ENCODE results near the gene KRT85.

Gene KRT85

DNA sequence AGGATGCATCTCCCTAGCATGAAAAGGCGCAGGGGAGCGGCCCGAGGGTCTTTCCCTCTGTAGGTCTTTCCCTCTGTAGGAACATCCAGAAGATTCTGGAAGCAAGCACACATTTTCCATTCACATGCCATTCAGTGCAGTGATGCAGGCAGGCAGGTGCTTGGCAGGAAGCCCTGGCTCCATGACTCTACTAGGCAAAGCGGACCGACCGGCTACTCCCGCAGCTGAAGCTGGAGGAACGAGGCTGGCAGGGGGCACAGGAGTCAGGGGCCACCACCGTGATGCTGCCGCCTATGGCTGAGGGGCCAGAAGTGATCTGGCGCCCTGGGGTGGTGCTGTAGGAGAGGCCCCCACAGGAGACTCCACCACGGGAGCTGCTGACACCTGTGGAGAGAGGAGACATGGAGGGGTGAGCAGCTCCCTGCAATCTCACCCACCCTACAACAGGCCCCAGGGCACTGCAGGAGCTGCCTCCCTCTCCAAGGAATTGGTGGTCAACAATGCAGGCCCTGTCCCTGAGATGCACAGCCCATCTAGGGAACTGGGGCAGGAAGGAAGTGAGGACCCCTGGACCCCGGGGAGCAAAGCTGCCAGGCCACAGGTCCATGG, 6.5 kb downstream of the KRT85 start:
- Histone ChIP-seq H3K27me3 (ENCODE audit: control insufficient read depth, insufficient read depth, low read length) (no peaks in the 10 kb centered on the region), H3K27ac (ENCODE audit: low read depth, low read length) (no peak overlapping the region), H3K4me1 (ENCODE audit: control insufficient read depth, insufficient read depth, low read length) (no peaks in the 10 kb centered on the region), H3K9ac (ENCODE audit: low read length) (no peak overlapping the region), H3K36me3 (ENCODE audit: control insufficient read depth, insufficient read depth, low read length) (no peaks in the 10 kb centered on the region), H3K4me3 (ENCODE audit: low read length) (no peak overlapping the region)

DNA sequence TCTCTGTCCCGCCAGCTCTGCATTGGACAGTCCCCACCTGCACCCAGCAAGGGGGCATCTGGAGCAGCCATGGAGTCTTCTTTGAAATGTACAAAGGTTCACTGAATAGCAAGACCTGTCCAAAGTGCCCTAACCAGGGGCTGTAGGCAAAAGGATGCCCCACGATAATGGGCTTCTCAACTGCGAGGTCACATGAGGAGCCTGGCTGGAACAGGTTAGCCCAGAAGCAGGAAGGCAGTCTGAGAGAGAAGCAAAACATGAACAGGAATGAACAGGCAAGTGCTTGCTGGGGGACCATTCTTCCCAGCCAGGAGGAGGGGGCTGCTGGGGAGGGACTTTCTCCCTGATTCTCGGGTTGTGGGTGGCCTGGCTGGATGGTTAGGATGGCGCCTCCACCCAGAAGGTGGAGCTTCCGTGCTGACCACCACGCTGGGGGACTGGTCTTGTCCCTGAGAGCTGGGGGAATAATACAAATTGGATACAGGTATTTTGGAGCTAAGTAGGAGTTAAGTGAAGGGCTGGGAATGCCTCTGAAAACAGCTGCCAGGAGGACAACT, 7.1 kb downstream of the KRT85 start:
- Histone ChIP-seq H3K4me3 (ENCODE audit: low read length) (no peak overlapping the region), H3K9ac (ENCODE audit: low read length) (no peak overlapping the region), H3K27ac (ENCODE audit: low read depth, low read length) (no peak overlapping the region), H3K4me1 (ENCODE audit: control insufficient read depth, insufficient read depth, low read length) (no peaks in the 10 kb centered on the region), H3K27me3 (ENCODE audit: control insufficient read depth, insufficient read depth, low read length) (no peaks in the 10 kb centered on the region), H3K36me3 (ENCODE audit: control insufficient read depth, insufficient read depth, low read length) (no peaks in the 10 kb centered on the region)

DNA sequence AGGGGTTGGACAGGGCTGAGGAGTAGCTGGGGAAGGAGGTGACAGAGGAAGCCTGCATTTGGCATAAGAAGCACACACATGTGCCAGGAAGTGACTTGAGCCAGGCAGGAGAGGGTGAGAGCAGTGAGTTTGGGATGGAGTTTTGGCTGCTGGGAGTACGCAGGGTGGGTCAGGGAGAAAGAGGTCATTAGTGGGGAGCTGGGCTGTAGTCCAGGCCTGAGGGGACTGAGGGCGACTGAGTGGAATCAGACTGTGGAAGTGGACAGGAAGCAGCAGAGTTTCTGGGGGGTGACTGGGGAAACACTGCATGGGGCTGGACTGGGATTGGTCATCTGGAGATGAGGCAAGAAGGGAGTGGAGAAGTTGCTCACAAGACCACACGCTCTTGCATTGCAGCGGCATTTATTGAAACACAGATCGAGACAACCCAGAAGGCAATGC, 7.6 kb downstream of the KRT85 start:
- Histone ChIP-seq H3K27ac (ENCODE audit: low read depth, low read length) (no peak overlapping the region), H3K27me3 (ENCODE audit: control insufficient read depth, insufficient read depth, low read length) (no peaks in the 10 kb centered on the region), H3K4me3 (ENCODE audit: low read length) (no peak overlapping the region), H3K9ac (ENCODE audit: low read length) (no peak overlapping the region), H3K36me3 (ENCODE audit: control insufficient read depth, insufficient read depth, low read length) (no peaks in the 10 kb centered on the region), H3K4me1 (ENCODE audit: control insufficient read depth, insufficient read depth, low read length) (no peaks in the 10 kb centered on the region)

DNA sequence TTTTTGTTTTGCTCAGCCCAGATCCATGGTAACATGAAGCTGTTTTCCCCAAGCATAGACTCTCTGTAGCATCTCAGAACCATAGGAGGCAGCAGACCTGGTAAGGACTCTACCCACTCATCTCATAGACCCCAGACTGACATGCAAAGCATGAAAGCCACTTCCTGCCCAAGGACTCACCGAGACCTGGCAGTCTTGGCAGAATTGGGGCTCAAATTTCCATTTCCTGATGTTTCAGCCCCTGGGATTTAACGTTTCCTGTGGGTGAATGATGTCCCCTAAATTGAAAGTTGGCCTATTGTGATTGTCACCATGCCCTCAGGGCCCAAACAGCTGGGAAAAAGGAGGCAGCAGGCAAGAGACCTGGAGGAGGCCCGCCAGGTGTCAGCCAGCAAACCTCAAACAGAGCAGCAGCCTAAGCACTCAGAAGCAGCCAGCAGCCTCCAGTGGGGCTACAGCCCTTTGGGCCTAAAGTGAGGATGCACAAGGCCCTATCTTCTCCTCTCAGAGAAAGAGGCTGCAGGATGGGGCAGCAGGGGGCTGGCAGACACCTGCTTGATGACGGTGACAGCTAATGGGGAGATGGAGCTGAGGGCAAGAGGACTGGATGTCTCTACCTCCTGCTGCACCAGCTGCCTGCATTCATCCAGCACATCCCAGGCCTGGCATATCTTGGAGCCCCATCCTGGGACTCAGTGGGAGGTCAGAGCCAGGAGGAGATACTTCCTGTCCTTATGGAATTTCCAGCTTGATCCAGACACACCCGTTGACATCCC, 8.5 kb downstream of the KRT85 start:
- no peaks in the 10 kb centered on the region for H3K4me1 ChIP-seq (ENCODE audit: control insufficient read depth, insufficient read depth, low read length)
- H3K4me3 ChIP-seq (ENCODE audit: low read length), result no peak overlapping the region
- H3K27ac ChIP-seq (ENCODE audit: low read depth, low read length), result no peak overlapping the region
- no peak overlapping the region for H3K9ac ChIP-seq (ENCODE audit: low read length)
- H3K36me3 ChIP-seq (ENCODE audit: control insufficient read depth, insufficient read depth, low read length), result no peaks in the 10 kb centered on the region
- H3K27me3 ChIP-seq (ENCODE audit: control insufficient read depth, insufficient read depth, low read length), result no peaks in the 10 kb centered on the region

DNA sequence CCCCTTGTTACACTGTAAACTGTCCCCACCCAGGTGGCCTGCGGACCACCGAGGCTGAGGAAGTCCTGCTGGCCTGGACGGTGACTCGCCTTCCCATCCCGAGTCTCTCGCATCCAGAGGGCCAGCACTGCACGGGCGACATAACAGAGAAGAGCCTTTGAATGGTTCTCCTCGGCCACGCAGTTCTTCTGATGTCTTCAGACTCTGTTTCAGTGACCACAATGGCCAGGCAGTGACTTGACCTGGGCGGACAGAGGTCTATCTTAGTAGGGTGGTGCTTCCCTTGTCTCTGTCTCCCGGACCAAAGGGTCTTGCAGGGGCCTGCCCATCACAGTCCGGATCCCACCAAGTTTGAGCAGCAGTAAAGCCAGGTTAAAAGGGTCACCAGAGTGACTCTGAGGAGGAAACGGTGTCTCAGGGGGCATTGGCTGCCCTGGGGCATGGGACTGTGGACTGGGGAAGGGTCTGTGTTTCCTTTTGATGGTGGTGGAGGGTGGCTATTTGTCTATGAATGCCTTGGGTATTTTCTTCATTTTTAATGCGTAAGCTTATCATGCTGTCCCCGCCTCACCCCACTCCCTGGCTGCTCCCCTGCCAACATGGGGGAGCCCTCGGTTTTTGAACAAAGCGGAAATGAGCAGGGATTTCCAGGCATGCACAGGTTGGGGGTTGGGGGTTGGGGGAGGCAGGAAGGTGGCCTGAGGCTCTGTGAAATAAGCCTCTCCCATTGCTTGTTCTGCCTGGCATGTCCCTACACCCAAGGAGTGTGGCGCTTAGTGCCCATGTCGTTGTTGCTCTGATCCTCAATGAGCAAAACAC, 10.3 kb downstream of the KRT85 start:
- Histone ChIP-seq H3K9ac (ENCODE audit: low read length) (no peak overlapping the region), H3K4me3 (ENCODE audit: low read length) (no peak overlapping the region), H3K27ac (ENCODE audit: low read depth, low read length) (no peak overlapping the region), H3K4me1 (ENCODE audit: control insufficient read depth, insufficient read depth, low read length) (no peaks in the 10 kb centered on the region), H3K36me3 (ENCODE audit: control insufficient read depth, insufficient read depth, low read length) (no peaks in the 10 kb centered on the region), H3K27me3 (ENCODE audit: control insufficient read depth, insufficient read depth, low read length) (no peaks in the 10 kb centered on the region)

DNA sequence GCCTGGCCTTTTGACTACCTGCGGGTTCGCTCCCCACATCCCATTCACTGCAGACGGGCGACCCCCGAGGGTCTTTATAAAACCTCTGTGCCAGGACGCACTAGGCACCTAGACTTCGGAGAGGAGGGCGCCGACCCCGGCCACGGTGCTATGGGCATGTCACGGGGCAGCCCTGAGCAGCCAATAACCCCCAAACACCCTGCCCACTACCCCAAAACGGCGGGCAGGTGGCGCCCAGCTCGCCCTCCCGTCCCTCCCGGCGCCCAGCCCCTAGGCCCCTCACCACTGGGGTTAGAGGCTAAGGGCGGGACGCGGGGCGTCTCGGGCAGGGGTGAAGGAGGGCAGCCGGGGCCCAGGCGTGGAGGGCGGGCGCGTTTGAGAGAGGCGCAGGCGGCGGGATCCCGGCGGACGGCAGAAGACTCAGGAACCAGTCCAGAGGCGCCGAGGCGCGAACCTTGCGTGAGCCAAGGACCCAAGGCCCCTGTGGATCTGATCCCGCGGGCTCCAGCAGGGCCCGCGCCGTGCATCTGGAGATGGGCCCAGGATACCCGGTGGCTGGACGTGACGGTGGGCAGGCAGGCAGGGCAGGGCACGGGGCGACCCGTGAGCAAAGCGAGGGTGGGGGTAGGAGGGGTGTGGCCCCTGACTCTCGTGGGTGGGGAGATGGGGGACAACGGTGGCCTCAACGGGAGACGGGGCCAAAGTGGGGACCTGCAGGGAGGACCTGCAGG, 11.1 kb downstream of the KRT85 start:
- Histone ChIP-seq H3K4me3 (ENCODE audit: low read length) (no peak overlapping the region), H3K27ac (ENCODE audit: low read depth, low read length) (no peak overlapping the region), H3K9ac (ENCODE audit: low read length) (no peak overlapping the region), H3K27me3 (ENCODE audit: control insufficient read depth, insufficient read depth, low read length) (no peaks in the 10 kb centered on the region), H3K36me3 (ENCODE audit: control insufficient read depth, insufficient read depth, low read length) (no peaks in the 10 kb centered on the region), H3K4me1 (ENCODE audit: control insufficient read depth, insufficient read depth, low read length) (no peaks in the 10 kb centered on the region)

DNA sequence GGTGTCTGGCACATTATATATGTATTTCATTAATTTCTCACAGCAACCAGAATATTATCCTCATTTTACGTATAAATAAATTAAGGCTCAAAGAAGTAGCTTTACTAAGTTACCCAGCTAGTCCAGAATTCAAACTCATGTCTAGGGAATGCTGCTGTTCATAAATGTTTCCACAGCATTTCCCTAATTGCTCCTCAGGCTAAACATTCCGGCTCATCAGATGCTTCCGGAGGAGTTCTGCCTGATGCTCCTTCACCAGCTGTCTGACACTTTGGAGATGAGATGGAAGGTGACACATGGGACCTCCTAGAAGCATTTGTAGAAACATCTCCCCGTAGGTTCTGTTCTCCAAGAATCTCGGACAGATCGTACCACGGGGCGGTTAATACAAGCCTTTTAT, 12.1 kb downstream of the KRT85 start:
- Histone ChIP-seq H3K9ac (ENCODE audit: low read length) (no peak overlapping the region), H3K36me3 (ENCODE audit: control insufficient read depth, insufficient read depth, low read length) (no peaks in the 10 kb centered on the region), H3K4me1 (ENCODE audit: control insufficient read depth, insufficient read depth, low read length) (no peaks in the 10 kb centered on the region), H3K27ac (ENCODE audit: low read depth, low read length) (no peak overlapping the region), H3K4me3 (ENCODE audit: low read length) (no peak overlapping the region), H3K27me3 (ENCODE audit: control insufficient read depth, insufficient read depth, low read length) (no peaks in the 10 kb centered on the region)

DNA sequence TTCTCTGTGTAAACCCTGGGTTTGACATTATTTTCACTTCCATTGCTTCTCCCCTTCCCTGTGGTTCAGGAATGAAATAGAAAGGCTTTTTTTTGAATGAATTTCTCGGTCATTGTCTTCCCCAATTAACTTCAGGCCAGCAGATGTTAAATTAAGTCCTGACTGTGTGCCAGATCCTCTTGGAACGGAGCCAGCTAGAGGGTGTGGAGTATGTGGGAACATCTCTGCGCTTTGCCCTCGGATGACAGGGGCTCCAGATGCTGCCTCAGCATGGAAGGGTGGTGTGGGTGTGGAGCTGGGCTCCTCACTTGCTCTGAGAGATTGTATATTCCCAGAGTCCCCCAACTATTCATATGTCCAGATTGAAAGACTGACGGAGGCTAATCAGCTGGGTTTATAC, 13.1 kb downstream of the KRT85 start:
- Histone ChIP-seq H3K36me3 (ENCODE audit: control insufficient read depth, insufficient read depth, low read length) (no peaks in the 10 kb centered on the region), H3K9ac (ENCODE audit: low read length) (no peak overlapping the region)

DNA sequence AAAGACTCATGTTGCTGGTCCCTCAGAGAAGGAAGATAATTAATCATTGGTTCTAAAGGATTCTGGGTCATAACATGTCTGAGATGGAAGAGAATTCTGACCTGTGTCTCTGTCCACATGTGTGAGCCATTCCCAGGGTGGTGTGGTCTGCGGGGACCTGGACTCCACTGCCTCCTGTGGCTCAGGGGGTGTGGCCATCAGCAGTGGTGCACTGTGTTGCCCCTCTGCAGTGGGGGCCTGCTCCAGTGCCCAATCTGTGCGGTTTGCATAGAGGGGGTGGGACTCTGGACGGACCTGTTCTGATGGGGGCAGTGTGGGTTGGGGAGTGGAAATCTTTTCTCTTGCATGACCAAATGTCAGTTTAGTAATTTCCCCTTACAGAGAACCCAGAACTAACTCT, 13.5 kb downstream of the KRT85 start:
- H3K36me3 ChIP-seq (ENCODE audit: control insufficient read depth, insufficient read depth, low read length), result no peaks in the 10 kb centered on the region
- no peak overlapping the region for H3K4me3 ChIP-seq (ENCODE audit: low read length)
- H3K27ac ChIP-seq (ENCODE audit: low read depth, low read length), result no peak overlapping the region
- H3K4me1 ChIP-seq (ENCODE audit: control insufficient read depth, insufficient read depth, low read length), result no peaks in the 10 kb centered on the region
- no peak overlapping the region for H3K9ac ChIP-seq (ENCODE audit: low read length)
- H3K27me3 ChIP-seq (ENCODE audit: control insufficient read depth, insufficient read depth, low read length), result no peaks in the 10 kb centered on the region

More for the DNA sequence above, 13.1 kb downstream of the KRT85 start:
- Histone ChIP-seq H3K4me1 (ENCODE audit: control insufficient read depth, insufficient read depth, low read length) (no peaks in the 10 kb centered on the region), H3K4me3 (ENCODE audit: low read length) (no peak overlapping the region), H3K27ac (ENCODE audit: low read depth, low read length) (no peak overlapping the region), H3K27me3 (ENCODE audit: control insufficient read depth, insufficient read depth, low read length) (no peaks in the 10 kb centered on the region)

DNA sequence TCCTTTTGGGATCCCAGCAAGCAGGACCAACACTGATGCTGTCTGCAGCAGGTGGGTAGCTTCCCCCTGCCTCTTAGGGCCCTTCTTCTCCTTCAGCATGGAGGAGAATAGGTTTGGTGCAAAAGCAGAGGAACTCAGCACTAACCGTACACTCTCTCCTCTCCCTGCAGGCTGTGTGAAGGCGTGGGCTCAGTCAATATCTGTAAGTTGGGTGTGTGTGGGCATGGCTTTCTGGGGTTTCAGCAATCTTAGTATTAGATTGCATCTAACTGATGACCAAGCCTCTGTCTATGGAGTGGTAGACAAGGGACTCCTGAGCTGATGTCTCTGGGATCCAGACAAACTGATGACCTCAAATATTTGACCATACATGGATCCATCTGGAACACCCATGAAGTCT, 14.3 kb downstream of the KRT85 start:
- H3K36me3 ChIP-seq (ENCODE audit: control insufficient read depth, insufficient read depth, low read length), result no peaks in the 10 kb centered on the region
- H3K27ac ChIP-seq (ENCODE audit: low read depth, low read length), result no peak overlapping the region
- no peak overlapping the region for H3K9ac ChIP-seq (ENCODE audit: low read length)
- H3K4me1 ChIP-seq (ENCODE audit: control insufficient read depth, insufficient read depth, low read length), result no peaks in the 10 kb centered on the region
- H3K27me3 ChIP-seq (ENCODE audit: control insufficient read depth, insufficient read depth, low read length), result no peaks in the 10 kb centered on the region
- no peak overlapping the region for H3K4me3 ChIP-seq (ENCODE audit: low read length)

DNA sequence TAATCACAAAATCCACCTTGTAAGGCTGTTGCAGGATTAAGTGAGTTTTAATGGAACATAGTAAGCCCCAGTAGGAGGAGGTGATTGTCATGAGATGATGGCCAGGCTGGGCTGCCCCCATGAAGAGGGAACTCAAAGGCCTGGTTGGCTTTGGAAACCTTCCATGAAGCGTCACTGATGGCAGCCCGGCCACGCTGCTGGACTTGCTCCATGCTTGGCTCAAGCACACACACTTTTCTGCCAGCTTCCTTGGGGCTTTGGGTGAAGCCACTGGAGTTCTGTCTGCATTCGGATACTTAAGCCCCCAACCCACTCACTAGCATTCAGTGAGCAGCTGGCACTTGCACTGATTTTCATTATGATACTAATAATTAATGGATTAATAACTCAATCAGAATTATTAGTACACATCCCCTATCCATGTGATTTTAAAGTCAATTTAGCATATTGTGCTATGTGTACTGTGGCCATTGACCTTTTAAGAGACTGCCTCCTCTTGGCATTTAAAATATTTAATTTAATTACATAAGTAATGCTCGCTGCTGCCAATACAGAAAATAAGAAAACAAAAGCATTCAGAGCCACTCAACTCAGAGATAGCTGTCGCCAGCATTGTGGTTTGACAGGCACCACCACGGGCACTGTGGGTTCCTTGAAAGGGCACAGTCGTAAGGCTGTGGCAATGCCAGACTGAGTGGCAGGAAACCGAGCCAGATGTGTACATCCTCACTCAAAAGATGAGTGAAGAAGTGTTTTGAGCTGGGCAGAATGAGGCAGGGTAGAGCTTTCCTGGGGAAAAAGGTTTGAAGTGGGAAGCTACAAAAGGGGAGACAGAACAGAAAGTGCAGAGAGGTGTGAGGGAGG, 15.9 kb downstream of the KRT85 start:
- Histone ChIP-seq H3K4me1 (ENCODE audit: control insufficient read depth, insufficient read depth, low read length) (no peaks in the 10 kb centered on the region), H3K36me3 (ENCODE audit: control insufficient read depth, insufficient read depth, low read length) (no peaks in the 10 kb centered on the region), H3K4me3 (ENCODE audit: low read length) (no peak overlapping the region), H3K27ac (ENCODE audit: low read depth, low read length) (no peak overlapping the region), H3K9ac (ENCODE audit: low read length) (no peak overlapping the region), H3K27me3 (ENCODE audit: control insufficient read depth, insufficient read depth, low read length) (no peaks in the 10 kb centered on the region)
